RCC 7860 (cell line): Measurements from ENCODE around the gene PDHA2.
"Not testable (repeated sequence)": the region's sequence is repeated elsewhere in the genome, so short reads cannot be mapped to it uniquely, and the experiment has no call there.

Experiments
- DNase-seq: peaks from one replicate; pipeline ENCODE4 v3.0.0-alpha.2; 2015; ENCODE audit warnings: low spot score
- FAIRE-seq: peaks from 2 replicates; lab custom pipeline; 2012; peaks lifted over from hg19 to GRCh38; lab: Jason Lieb, UNC

The PDHA2 gene

GRCh38 chr4:95839891-95840290, at the start of gene PDHA2:
Gene PDHA2 (plus strand): TSS chr4:95840093. CDS start chr4:95840151, 58 bp downstream.
- DNase-seq (no peak), FAIRE-seq (no peak)

- FAIRE-seq, result no peak
- no peak for DNase-seq
Measured at GRCh38 chr4:95798003-95798402, 41.9 kb upstream of the PDHA2 start.

- no peak for FAIRE-seq
- DNase-seq, result no peak
Measured at GRCh38 chr4:95798727-95799126, 41.2 kb upstream of the PDHA2 start.

- DNase-seq (no peak), FAIRE-seq (no peak)
Measured at GRCh38 chr4:95821867-95822266, 18.0 kb upstream of the PDHA2 start.

- DNase-seq (no peak), FAIRE-seq (no peak)
Measured at GRCh38 chr4:95825546-95825945, 14.3 kb upstream of the PDHA2 start.

- no peak for FAIRE-seq
Measured at GRCh38 chr4:95830651-95831050, 9.2 kb upstream of the PDHA2 start.

GRCh38 chr4:95831166-95831565, 8.7 kb upstream of the PDHA2 start:
- FAIRE-seq, result no peak

More at GRCh38 chr4:95830651-95831050, 9.2 kb upstream of the PDHA2 start:
- no peak for DNase-seq

GRCh38 chr4:95833711-95834194, 6.1 kb upstream of the PDHA2 start:
- FAIRE-seq (no peak), DNase-seq (no peak)

More at GRCh38 chr4:95831166-95831565, 8.7 kb upstream of the PDHA2 start:
- DNase-seq, result no peak

GRCh38 chr4:95835672-95836071, 4.2 kb upstream of the PDHA2 start:
- FAIRE-seq, result no peak
- no peak for DNase-seq

- FAIRE-seq (no peak), DNase-seq (no peak)
Measured at GRCh38 chr4:95838192-95838591, 1.7 kb upstream of the PDHA2 start.

GRCh38 chr4:95847908-95848460, 8.1 kb downstream of the PDHA2 start:
- FAIRE-seq, result no peak
- DNase-seq, result no peak

- FAIRE-seq, result no peak
- no peak for DNase-seq
Measured at GRCh38 chr4:95850161-95850560, 10.3 kb downstream of the PDHA2 start.

- no peak for DNase-seq
- no peak for FAIRE-seq
Measured at GRCh38 chr4:95857761-95858160, 17.9 kb downstream of the PDHA2 start.

- FAIRE-seq (no peak), DNase-seq (peak; percentile 6)
Measured at GRCh38 chr4:95867919-95868318, 28.0 kb downstream of the PDHA2 start.

GRCh38 chr4:95869414-95869813, 29.5 kb downstream of the PDHA2 start:
- peak; percentile 97 for FAIRE-seq
- not testable (repeated sequence) for DNase-seq

- no peak for DNase-seq
- FAIRE-seq, result no peak
Measured at GRCh38 chr4:95869961-95870500, 30.1 kb downstream of the PDHA2 start.

GRCh38 chr4:95877636-95878035, 37.7 kb downstream of the PDHA2 start:
- FAIRE-seq, result no peak
- DNase-seq, result no peak

GRCh38 chr4:95887551-95887950, 47.7 kb downstream of the PDHA2 start:
- DNase-seq (no peak), FAIRE-seq (no peak)

GRCh38 chr4:95889662-95890061, 49.8 kb downstream of the PDHA2 start:
- FAIRE-seq, result no peak
- DNase-seq, result no peak
